CMK (cell line): ENCODE measurements around the gene MT1F.
"Not testable (repeated sequence)": the region's sequence is repeated elsewhere in the genome, so short reads cannot be mapped to it uniquely, and the experiment has no call there.

Source experiments
- DNase-seq: peaks from one replicate; pipeline ENCODE4 v3.0.0-alpha.2; 2010; ENCODE audit warnings: low read depth

The MT1F gene

GRCh38 chr16:56657555-56658326 is at the start of gene MT1F:
Gene MT1F (plus strand): TSS chr16:56657959. CDS start chr16:56658059, 100 bp downstream.
- no peak for DNase-seq

- DNase-seq: peak; percentile 78
Observed at GRCh38 chr16:56608043-56608875, 49.5 kb upstream of the MT1F start, which contains the start of gene MT2A. Gene MT2A (plus strand): TSS chr16:56608584. CDS start chr16:56608656, 72 bp downstream.

- DNase-seq: no peak
Observed at GRCh38 chr16:56608876-56609462, 48.8 kb upstream of the MT1F start.

DNA sequence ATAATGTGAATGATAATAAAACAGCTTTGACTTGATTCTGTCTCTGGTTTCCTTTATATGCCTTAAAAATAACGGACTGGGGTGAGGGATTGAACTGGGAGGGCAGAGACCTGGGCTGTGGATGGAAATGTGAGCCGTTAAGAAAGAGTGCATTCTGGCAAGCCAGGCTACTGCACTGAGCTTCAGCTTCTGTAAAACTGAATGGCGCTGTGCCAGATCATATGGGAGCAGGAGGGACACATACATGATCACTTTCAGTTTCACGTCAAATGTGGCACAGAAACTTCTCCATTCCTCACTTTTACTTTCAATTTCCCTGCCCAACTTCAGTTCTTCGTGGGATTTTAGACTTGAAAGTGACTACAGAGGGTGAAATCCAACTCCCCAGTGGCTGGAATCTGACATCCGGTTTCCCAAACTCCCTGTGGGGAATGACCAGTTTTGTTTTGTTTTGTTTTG is 48.3 kb upstream of the MT1F start:
- no peak for DNase-seq

DNA sequence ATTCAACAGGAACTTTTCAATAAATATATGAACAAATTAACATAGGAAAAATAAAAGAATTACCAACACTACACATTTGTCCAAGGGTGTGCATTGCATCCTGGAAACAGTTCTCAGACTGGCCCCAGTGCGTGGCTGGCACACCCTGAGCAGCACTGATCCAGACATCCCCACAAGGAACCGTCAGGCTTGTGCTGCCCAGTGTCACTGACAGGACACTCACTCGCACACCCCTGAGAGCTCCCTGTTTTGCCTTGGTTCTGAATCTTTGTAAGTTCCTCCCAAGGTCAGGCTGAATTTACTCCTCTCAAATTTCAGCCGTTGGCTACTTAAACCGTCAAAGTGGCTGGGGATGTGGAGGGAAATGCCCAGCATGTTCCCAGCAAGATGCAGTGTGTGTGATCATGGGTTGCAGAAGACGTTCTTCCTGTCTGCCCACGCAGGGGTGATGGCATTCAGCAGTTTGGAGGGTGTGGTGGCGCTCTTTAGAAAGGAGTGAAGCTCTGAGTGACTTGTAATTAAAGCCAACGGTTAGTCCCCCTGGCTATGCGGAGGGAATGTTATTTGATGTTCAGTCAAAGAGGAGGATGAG is 47.6 kb upstream of the MT1F start:
- no peak for DNase-seq

GRCh38 chr16:56610609-56611111 is 47.1 kb upstream of the MT1F start:
- DNase-seq: no peak

GRCh38 chr16:56611281-56611833 is 46.4 kb upstream of the MT1F start:
- no peak for DNase-seq

GRCh38 chr16:56613706-56614105 is 44.1 kb upstream of the MT1F start:
- no peak for DNase-seq

- no peak for DNase-seq
Observed at GRCh38 chr16:56614549-56614991, 43.2 kb upstream of the MT1F start.

- DNase-seq: no peak
Observed at GRCh38 chr16:56615353-56615752, 42.4 kb upstream of the MT1F start.

DNA sequence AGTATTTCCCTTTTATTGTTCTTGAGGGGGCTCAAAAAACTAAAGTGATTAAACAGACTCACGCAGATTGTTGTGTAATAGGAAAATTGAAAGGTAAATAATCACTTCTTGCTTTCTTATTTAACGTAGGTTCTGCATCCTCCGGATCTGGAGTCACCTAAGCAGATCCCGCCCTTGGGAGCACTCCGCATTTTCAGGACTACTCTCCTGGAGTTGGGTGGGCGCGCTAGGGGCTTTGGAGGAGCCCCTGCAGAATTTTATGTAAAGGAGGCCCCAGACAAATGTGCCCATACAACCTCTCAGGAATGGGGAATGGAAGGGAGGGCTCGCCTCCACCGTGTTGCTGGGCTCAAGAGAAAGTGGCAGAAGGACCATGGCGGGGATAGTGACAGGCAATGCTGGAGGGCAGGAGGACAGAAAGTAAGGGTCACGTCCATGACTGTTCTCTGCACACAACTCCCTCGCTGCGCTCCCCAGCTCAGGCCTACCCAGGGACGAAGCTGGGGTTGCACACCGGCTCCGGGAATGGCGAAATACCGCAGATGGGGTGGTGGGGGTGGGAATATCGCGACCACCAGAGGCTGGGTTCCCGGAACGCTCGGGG is 41.0 kb upstream of the MT1F start:
- DNase-seq: no peak

- DNase-seq: no peak
Observed at GRCh38 chr16:56617212-56618085, 40.3 kb upstream of the MT1F start.

- DNase-seq: no peak
Observed at GRCh38 chr16:56618138-56618537, 39.6 kb upstream of the MT1F start.

DNA sequence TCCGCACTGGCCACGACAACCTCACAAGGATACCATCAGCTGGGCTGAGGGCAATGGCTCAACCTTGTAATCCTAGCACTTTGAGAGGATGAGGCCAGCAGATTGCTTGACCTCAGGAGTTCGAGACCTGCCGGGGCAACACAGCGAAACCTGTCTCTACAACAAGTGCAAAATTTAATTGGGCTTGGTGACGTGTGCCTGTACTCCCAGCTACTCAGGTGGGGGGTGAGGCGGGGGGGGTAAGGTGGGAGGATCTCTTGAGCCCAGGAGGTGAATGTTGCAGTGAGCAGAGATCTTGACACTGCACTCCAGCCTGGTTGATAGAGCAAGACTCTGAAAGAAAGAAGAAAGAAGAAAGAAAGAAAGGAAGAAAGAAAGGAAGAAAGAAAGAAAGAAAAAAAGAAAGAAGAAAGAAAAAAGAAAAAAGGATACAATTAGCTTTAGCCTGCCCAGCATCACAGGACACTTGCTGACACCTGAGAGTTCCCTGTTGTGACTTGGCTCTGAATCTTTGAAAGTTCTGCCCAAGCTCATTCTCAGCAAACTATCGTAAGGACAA is 37.3 kb upstream of the MT1F start:
- no peak for DNase-seq

- DNase-seq: not testable (repeated sequence)
Observed at GRCh38 chr16:56621665-56622445, 35.9 kb upstream of the MT1F start.

DNA sequence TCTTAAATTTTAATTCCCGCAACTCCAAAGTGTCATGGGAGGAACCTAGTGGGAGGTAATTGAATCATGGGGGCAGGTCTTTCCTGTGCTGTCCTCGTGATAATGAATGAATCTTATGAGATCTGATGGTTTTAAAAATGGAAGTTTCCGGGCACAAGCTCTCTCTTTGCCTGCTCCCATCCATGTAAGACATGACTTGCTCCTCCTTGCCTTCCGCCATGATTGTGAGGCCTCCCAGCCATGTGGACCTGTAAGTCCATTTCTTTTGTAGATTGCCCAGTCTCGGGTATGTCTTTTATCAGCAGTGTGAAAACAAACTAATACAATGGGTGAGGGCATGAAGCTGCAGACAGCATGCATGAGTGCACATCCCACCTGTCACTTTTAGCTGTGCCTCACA is 34.6 kb upstream of the MT1F start:
- not testable (repeated sequence) for DNase-seq

DNA sequence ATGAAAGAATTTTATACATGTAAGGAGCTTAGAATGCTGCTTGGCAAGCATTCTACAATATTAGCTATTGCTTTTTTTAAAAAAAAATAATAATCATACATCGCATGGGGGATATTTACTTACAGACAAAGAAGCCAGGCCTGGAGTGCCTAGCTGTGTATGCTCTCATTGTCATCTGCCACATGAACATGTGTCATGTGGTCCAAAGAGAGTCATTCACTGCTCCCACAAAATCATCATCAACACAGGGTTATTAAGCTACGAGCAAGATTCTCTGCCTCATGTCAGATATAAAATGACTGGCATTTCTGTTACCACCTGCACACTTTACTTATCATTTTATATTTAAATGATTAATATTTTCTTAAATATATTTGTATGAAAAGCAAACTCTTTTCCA is 34.1 kb upstream of the MT1F start:
- no peak for DNase-seq

GRCh38 chr16:56625140-56625942 is 32.4 kb upstream of the MT1F start, which contains the start of gene MT1E:
Gene MT1E (plus strand): TSS chr16:56625781. CDS start chr16:56625852, 71 bp downstream.
- DNase-seq: no peak
